HG03025 (cell line): Measurements from ENCODE around the gene ATP8B1.
"Not testable (repeated sequence)": the region's sequence is repeated elsewhere in the genome, so short reads cannot be mapped to it uniquely, and the experiment has no call there.

Experiments
- ATAC-seq: cut with Tn5 transposase; IDR thresholded peaks from one replicate; pipeline ENCODE4 v1.9.1; 2021; ENCODE audit warnings: mild to moderate bottlenecking, moderate library complexity; ENCODE audit not compliant: unreplicated experiment, low FRiP score

Gene ATP8B1

DNA sequence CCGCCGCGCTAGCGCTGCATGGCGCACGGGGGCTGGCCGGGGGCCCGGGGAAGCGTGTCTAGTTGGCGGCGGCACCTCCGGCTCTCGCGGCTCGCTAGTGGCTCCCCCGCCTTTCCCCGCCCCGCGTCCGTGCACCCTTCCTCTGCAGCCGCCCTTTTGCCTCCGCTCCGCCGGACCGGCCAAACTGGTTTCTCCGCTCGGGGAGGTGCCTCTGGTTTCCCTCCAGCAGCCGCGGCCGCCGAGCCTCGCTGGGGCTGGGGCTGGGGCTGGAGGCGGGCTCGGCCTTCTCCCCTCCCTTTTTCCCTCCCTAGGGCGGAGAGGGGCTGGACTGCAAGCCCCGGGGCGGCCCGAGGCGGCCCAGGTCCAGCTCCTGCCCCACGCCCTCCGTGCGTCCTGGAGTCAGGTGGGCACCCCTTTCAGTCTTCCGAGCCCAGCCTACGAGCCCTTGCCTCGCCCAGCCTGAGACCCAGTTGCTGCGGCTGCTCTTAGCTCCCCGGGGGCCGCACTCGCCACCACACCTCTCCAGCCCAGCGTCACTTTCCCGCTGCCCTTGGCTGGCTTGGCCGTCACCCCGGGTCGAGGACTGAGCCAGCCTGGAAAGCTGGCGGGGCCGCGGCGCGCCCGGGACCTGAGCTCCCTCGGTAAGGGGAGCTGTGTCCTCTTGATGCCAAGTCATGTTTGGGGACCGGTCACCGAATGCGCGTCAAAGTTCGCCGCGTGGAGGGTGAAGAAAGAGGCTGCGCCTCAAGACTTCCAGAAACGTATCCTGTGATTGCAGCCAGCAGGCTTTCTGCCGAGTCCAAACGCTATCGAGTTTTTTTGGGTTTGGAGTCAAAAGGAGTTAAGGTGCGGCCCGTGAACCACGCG, at the start of gene ATP8B1:
TSS of gene ATP8B1 (minus strand) at position 213 of the 867 bp plus-strand sequence. CDS start 71,508 bp downstream, outside the sequence.
- no peak for ATAC-seq

DNA sequence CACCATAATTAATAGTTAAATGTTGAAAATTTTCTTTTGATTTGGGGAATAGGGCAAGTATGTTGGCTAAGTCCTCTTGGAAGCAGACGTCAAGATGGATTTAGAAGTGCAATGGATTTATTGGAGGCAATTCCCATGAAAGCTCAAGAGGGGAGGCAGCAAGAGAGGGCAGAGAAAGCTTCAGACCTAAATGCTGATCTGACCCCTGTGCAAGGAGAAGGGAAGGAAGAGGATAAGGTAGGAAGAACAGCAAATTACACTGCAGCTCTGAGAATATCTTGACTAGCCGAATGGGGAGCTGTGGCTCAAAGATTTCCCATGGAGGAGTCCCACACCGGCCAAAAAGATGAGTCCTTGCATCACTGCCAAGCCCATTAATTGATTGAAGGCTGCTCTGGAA, 46.9 kb upstream of the ATP8B1 start:
- ATAC-seq: no peak

DNA sequence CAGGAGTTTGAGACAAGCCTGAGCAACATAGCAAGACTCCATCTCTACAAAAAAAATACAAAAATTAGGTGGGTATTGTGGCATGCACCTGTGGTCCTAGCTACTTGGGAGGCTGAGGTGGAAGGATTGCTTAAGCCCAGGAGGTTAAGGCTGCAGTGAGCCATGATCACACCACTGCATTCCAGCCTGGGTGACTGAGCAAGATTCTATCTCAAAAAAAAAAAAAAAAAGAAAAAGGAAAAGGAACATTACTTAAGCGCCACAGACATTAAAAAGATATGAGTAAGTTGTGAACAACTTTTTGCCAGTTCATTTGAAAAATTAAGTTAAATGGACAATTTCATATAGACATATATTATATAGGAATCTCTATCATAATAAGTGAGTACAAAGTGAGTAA, 45.3 kb upstream of the ATP8B1 start:
- not testable (repeated sequence) for ATAC-seq

DNA sequence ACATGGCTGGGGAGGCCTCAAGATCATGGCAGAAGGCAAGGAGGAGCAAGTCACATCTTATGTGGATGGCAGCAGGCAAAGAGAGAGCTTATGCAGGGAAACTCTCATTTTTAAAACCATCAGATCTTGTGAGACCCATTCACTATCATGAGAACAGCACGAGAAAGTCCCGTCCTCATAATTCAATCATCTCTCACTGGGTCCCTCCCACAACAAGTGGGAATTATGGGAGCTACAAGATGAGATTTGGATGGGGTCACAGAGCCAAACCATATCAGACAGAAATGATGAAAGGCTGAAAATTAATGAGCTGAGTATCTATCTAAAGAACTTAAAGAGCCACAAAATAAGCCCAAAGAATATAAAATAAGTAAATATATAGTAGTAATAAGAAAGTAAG, 44.3 kb upstream of the ATP8B1 start:
- ATAC-seq: not testable (repeated sequence)

DNA sequence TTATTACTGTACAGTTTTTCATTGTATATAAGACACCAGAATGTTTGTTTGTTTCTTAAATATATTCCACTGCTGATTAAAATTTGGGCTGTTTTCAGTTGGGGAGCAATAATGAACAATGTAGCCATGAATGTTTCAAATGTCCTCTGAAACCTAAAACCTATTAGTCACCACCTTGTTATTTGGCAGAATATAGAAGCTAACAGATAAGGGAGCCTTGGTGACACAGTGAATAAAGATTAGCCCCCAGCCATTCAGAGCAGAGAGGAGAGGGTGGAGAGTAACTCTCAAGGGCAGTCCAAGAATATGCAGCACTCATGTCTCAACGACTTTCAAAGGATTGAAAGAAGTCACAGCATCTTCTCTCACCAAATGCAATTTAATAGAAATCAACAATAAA, 43.1 kb upstream of the ATP8B1 start:
- ATAC-seq: no peak

DNA sequence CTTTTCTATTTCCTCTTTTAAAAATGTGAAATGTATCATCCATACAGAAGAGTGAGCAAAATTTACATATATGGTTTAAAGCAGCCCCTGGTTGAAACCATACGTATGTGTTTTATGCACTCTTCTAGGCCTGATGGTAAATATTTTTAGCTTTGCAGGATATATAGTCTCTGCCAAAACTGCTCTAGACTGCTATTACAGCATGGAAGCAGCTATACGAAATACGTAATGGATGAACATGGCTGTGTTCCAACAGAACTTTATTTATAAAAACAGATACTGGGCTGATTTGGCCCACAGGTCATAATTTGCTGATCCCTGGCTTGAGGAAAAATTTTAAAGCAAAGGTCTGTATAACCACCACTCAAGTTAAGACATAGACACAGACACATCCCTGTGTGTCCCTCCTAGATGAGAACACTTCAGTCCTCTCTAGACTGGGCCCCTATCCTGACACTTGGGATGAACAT, 42.5 kb upstream of the ATP8B1 start:
- ATAC-seq: no peak

DNA sequence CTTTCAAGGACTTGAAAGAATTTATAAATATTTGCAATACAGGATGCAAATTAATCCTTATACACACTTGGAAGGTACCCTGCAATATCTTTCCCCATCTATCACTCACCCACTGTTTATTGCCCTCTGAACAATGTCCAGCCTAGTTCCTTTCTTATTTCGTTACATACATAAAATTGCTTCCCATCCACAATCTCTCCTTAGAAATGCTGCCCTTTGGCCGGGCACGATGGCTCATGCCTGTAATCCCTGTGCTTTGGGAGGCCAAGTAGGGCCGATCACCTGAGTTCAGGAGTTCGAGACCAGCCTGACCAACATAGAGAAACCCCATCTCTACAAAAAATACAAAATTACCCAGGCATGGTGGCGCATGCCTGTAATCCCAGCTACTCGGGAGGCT, 41.2 kb upstream of the ATP8B1 start:
- ATAC-seq: no peak

DNA sequence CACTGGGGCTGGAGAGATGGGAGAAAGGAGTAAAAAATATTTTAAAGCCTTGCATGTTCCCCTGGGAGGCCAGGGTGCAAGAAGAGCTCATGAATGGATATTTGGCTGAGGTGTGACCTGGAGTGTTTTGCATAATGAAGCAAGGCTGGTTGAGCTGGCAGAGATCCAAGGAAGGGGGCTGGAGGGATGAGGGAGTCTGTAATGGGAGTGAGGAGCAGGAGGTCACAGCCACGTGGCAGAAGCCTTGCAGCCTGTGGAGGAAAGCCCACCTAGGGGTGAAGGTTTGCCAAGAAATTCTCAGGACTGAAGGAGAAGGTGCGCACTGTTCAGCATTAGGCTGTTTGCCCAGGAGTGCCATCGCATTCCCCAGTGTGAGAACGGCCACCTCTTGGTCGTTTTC, 40.3 kb upstream of the ATP8B1 start:
- no peak for ATAC-seq

DNA sequence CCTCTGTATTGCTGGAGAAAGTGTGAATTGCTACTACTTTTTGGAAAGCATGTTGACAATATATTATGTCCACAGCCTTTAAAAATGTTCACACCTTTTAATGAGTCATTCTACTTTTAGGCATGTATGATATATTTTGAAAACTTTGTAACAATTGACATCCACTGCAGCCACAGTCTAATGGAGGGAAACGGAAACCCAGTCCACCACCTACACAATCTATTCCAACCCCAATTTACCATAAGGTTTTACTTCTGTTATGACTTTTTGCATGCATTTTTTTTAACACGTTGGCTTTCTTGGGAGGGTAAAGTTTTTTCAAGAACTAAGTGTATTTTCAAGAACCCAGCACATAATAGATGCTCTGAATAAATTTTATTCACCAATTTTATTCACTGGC, 38.5 kb upstream of the ATP8B1 start:
- no peak for ATAC-seq

DNA sequence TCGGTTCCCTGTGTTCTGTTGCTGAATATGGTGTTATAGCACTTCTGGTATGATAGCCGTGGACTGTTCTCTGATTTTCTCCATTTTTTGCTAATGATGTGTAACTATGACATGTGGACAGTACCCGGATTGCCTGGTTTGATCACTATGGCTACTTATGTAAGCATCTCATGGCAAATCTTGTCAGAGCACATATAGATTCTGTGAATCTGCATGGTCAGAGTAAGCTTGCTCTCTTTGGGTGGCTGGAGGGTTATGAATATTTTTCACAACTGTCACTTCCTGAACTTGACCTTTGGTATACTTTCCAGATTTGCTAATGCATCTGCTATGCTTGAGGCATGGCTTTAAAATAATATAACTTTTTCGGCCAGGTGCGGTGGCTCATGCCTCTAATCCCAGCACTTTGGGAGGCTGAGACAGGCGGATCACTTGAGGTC, 36.8 kb upstream of the ATP8B1 start:
- ATAC-seq: no peak

DNA sequence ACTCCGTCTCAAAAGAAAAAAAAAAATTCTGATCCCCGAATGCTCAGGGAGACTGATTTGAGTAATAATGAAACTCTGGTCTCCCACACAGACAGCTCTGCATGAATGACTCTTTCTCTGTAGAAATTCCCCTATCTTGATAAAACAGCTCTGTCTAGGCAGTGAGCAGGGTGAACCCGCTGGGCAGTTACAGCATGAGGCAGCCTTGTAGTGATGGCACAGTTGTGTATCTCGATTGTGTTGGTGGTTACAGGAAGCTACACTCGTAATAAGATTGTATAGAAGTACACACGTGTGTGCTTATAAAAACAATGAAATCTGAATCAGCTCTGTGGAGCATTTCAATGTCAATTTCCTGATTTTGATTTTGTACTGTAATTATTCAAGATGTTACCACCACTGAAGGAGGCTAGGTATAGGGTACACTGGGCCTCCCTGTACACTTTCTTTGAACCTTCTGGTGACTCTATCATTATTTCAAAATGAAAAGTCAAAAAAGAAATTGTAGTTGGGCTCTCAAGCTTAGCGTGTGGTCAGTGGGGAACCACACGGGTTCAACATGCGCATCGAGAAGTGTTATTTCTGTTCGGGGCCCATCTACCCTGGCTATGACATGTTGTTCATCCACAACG, 34.9 kb upstream of the ATP8B1 start:
- ATAC-seq: peak; percentile 87

DNA sequence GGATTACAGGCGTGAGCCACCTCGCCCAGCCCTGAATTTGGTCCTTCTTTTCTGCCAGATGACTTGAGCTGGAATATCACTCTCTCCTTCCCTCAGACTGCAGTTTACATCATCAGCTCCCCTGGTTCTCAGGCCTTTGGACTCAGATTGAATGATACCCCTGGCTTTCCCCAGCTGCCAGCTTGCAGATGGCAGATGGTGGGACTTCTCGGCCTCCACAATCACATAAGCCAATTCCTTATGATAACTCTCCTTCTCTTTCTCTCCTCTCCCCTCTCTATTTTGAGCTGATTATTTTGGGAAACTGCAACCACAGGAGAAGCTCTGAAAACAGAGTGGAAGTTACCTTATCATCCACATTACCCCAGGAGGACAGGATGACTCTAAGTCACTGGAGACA, 33.4 kb upstream of the ATP8B1 start:
- no peak for ATAC-seq

DNA sequence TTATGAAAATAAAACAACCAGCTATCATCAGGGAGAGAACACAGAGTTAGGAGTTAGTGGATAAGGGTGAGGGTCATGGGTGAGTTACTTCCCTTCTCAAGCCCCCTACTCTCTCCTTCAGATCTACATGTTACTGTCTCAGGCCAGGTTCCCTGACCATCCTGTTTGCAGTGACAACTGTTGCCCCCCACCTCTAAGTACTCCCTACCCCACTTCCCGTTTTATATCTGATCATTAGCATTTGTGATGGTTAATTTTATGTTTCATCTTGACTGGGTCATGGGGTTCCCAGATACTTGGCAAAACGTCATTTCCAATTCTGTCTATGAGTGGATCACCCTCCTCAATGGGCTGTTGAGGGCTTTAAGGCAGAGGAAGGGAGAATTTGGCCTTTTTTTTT, 32.8 kb upstream of the ATP8B1 start:
- no peak for ATAC-seq

DNA sequence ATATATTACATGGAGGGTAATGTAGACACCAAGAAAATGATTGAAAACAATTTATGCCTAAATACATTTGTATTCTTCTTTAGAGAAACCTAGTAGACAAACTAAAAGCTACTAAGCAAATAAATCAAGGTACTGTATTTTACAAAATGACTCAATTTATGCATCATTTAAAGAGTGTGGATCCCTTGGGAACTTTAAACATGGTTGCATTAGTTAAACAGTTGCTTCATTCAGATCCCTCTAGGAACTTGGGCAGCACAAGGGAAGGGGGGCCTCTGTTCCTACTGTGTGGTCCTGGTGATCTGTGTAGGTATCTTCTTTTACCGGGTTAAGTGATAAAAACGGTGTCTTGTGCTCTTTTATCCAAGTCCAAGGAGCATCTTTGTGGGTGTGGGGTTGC, 31.5 kb upstream of the ATP8B1 start:
- ATAC-seq: no peak

DNA sequence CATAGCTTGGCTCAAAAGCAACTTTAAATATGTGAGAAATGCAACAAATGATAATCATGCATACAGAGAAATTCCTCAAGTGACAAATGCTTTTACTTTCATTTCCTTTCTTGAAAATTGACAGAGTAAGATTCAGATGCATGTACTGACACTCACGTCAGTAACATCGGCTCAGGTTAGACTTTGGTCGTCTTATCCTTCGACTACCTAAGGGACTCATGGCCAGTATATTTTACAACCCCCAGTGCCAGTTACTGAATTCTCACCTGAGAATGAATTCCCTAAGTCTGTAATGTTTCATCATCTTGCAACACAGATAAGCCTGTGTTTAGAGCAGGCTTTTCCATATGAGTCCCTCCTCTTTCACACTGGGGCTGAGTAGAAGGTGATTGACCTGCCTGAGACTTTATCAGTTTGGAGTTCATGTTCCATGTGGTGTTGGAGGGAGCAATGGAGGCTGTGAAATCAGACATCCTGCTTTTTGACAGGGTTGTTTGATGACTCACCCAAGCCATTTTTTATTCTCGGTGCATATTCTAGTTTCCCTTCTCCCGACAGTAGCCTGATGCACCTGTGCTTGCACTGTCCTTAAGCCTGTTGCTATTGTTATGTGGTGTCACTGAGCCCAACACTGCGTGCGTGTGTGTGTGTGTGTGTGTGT, 30.5 kb upstream of the ATP8B1 start:
- peak; percentile 41 for ATAC-seq

DNA sequence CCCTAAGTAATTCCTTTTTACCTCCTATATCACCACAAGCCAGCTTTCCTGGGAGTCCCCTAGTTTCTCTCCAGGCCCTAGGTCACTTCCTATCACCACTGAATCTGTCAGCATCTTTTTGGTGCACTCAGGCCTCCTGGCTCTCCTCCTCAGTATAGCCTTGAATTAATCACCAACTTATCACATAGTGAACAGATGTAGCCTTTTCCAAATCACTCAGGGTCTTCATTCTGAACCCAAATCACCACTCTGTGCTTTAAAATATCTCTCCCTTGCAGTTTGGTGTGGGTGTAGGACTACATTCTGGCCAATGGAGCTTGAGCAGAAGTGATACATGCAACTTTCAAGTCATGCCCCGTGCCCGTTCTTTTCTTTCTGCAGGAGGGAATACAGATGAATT, 29.6 kb upstream of the ATP8B1 start:
- ATAC-seq: no peak

DNA sequence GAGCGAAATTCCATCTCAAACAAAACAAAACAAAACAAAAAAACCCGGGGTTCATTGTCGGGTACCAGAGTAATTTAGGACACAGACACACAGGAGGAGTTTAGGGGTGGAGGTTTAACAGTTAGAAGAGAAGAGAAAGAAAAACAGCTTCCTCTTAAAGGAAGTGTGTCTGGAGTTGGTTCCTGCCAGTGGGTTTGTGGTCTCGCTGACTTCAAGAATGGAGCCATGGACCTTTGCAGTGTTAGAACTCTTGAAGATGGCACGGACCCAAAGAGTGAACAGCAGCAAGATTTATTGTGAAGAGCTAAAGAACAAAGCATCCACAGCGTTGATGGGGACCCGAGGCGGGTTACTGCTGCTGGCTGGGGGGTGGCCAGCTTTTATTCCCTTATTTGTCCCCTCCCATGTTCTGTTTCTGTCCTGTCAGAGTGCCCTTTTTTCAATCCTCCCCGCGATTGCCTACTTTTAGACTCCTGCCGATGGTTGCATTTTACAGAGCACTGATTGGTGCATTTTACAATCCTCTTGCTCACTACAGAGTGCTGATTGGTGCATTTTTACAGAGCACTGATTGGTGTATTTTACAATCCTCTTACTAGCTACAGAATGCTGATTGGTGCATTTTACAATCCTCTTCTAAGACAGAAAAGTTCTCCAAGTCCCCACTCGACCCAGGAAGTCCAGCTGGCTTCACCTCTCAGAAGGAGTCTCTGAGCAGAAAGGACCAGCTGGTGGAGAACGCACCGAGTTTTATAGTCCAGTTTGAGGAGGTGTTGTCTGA, 28.7 kb upstream of the ATP8B1 start:
- no peak for ATAC-seq

DNA sequence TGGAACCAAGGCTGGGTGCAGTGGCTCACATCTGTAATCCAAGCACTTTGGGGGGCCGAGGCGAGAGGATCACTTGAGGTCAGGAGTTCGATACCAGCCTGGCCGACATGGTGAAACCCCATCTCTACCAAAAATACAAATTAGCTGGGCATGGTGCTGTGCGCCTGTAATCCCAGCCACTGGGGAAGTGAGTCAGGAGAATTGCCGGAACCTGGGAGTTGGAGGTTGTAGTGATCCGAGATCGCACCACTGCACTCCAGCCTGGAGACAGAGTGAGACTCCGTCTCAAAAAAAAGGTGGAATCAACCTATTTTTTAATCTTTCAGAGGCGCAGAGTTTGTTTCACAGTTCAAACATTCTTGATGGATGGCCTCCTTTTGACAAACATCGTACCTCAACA, 24.5 kb upstream of the ATP8B1 start:
- ATAC-seq: no peak

DNA sequence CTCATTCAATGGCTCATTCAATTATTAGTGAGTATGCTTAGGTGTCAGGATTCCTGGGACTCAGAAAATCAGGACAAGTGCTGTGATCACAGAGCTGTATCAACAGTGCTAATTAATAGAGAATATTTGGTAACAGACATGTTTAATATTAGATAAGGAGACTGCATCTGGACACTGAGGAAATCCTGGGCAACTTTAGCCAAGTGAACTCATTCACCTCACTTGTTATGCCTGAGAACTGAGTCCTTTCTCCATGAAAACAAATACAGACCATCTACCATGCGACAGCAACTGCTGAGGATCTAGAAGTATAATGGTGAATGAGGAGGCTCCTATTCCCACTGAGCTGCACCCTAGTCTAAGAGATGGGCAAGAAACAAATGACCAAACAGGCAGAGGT, 23.1 kb upstream of the ATP8B1 start:
- ATAC-seq: no peak

DNA sequence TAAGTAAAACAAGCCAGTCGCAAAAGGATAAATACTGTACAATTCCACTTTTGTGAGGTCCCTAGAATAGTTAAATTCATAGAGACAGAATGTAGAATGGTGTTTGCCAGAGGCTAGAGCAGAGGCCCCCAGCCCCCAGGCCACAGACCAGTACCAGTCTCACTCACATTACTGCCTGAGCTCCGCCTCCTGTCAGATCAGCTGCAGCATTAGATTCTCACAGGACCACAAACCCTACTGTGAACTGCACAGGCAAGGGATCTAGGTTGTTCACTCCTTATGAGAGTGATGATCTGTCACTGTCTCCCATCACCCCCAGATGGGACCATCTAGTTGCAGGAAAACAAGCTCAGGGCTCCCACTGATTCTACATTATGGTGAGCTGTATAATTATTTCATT, 17.5 kb upstream of the ATP8B1 start:
- ATAC-seq: not testable (repeated sequence)
